Right atrium auricular region (tissue), 2 donors: Measurements from ENCODE around the gene LYST. TPM values are rescaled to one million over a fixed set of nuclear protein-coding genes. Genes with fewer than 3 reads are reported as not detected.
"Not testable (repeated sequence)": the region's sequence is repeated elsewhere in the genome, so short reads cannot be mapped to it uniquely, and the experiment has no call there.

ENCODE experiments used
- DNase-seq: peaks from one replicate; pipeline ENCODE4 v3.0.0-alpha.2; 2019; ENCODE audit warnings: low spot score
- H3K27ac ChIP-seq, 2 donors: fragments of 200-600 bp; sonication (generic); 1 replicate in 1 of 2; 2 replicates in 1 of 2; pipeline ENCODE4 v1.5.1; 2016 to 2019
- H3K27me3 ChIP-seq, 2 donors: fragments of 200-600 bp; sonication (generic); one replicate each; pipeline versions ENCODE4 v1.5.1 to v1.6.0; 2017 to 2019
- H3K36me3 ChIP-seq: fragments of 200-600 bp; sonication (generic); one replicate; pipeline ENCODE4 v1.5.1; 2016
- H3K4me1 ChIP-seq, 2 donors: fragments of 200-600 bp; sonication (generic); one replicate each; pipeline versions ENCODE4 v1.5.1 to v1.6.0; 2017 to 2019
- H3K4me3 ChIP-seq, 2 donors: fragments of 200-600 bp; sonication (generic); 1 replicate in 1 of 2; 2 replicates in 1 of 2; pipeline ENCODE4 v1.5.1; 2017 to 2019; ENCODE audit warnings: mild to moderate bottlenecking in 1 of 2, moderate library complexity in 1 of 2
- H3K9me3 ChIP-seq, 2 donors: fragments of 200-600 bp; sonication (generic); one replicate each; pipeline ENCODE4 v1.5.1; 2019
- CTCF ChIP-seq, 2 donors: fragments of 200-600 bp; sonication (generic); IDR thresholded peaks; one replicate each; pipeline ENCODE4 v1.5.1; 2019; ENCODE audit warnings: antibody characterized with exemption in 2 of 2
- total RNA-seq, 2 donors: library from RNA; depleted of rRNA; stranded (reverse); fragments of >200 nt; gene quantifications; one replicate each; pipeline ENCODE4 v1.1.0, GENCODE V29; 2016

Gene LYST
- total RNA-seq, 2 donors from 2014 or later: 7.3 to 13.0 TPM

- no peak for TF ChIP-seq CTCF (IDR thresholded peaks at IDR 0.05)
- Histone ChIP-seq H3K36me3 (no peaks in the 10 kb centered on the region), H3K4me1 (peaks cover 0 to 11% of the 10 kb centered on the region in 2 donors), H3K27ac (no peak overlapping the region), H3K9me3 (no peaks in the 10 kb centered on the region), H3K27me3 (peaks cover 0 to 6% of the 10 kb centered on the region in 2 donors), H3K4me3 (no peak overlapping the region)
- peak; percentile 40 for DNase-seq
These were observed 222.6 kb downstream of the LYST start for GRCh38 chr1:235643837-235644692.

- no peak for TF ChIP-seq CTCF (IDR thresholded peaks at IDR 0.05)
- no peaks in the 10 kb centered on the region for H3K36me3 ChIP-seq
- H3K27me3 ChIP-seq: peaks cover 0 to 2% of the 10 kb centered on the region in 2 donors
- no peaks in the 10 kb centered on the region for H3K9me3 ChIP-seq
- no peak for DNase-seq
- H3K4me1 ChIP-seq: no peaks in the 10 kb centered on the region
- H3K4me3 ChIP-seq: no peak overlapping the region
- H3K27ac ChIP-seq: no peak overlapping the region
These were observed 223.7 kb downstream of the LYST start for GRCh38 chr1:235642943-235643371.

GRCh38 chr1:235642011-235642942 is 224.4 kb downstream of the LYST start:
- no peaks in the 10 kb centered on the region for H3K9me3 ChIP-seq
- no peak overlapping the region for H3K27ac ChIP-seq
- H3K36me3 ChIP-seq: no peaks in the 10 kb centered on the region
- H3K4me3 ChIP-seq: no peak overlapping the region
- no peaks in the 10 kb centered on the region for H3K4me1 ChIP-seq
- TF ChIP-seq CTCF (IDR thresholded peaks at IDR 0.05): no peak
- no peak for DNase-seq
- no peaks in the 10 kb centered on the region for H3K27me3 ChIP-seq

GRCh38 chr1:235640580-235640979 is 226.1 kb downstream of the LYST start:
- Histone ChIP-seq H3K27me3 (no peaks in the 10 kb centered on the region), H3K27ac (no peak overlapping the region), H3K9me3 (no peaks in the 10 kb centered on the region), H3K4me1 (no peaks in the 10 kb centered on the region), H3K36me3 (no peaks in the 10 kb centered on the region), H3K4me3 (no peak overlapping the region)
- no peak for TF ChIP-seq CTCF (IDR thresholded peaks at IDR 0.05)
- DNase-seq: no peak

DNA sequence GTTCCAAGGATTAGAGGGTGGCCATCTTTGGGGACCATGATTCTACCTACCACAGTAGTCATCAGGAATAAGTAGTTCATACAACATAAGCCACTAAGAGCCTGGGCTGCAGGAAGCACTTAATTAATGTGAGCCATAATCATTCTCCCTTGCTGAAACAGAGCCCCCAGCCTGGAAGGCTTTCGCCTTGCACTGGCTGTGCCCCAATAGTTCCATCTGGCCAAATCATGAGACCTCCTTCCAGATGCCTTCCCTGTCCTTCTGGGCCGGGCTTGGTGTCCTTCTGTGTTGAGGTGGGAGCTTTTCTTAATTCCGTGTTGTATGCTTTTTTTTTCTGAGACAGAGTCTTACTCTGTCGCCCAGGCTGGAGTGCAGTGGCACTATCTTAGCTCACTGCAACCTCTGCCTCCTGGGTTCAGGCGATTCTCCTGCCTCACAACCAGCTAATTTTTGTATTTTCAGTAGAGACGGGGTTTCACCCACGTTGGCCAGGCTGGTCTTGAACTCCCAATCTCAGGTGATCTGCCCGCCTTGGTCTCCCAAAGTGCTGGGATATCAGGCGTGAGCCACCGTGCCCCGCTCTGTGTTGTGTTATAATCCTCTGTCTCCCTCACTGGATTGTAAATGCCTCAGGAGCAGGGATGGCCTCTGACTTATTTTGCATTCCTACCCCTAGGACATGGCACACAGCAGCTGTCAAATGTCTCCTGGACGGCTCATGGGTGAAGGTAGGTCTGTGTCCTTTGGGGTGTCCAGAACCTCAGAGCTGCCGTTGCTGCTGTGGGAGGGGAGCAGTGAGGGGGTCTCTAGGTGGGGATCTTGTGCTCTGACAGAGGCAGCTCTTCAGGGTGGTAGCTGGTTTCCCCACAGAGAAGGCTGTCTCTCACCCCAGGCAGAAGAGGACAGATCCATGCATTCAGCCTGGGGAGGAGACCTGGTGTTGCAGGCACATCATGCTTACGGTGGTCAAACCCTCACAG is 227.2 kb downstream of the LYST start:
- no peak overlapping the region for H3K4me3 ChIP-seq
- TF ChIP-seq CTCF (IDR thresholded peaks at IDR 0.05): no peak
- no peak for DNase-seq
- H3K9me3 ChIP-seq: no peaks in the 10 kb centered on the region
- no peaks in the 10 kb centered on the region for H3K36me3 ChIP-seq
- no peaks in the 10 kb centered on the region for H3K4me1 ChIP-seq
- H3K27me3 ChIP-seq: no peaks in the 10 kb centered on the region
- H3K27ac ChIP-seq: no peak overlapping the region

DNA sequence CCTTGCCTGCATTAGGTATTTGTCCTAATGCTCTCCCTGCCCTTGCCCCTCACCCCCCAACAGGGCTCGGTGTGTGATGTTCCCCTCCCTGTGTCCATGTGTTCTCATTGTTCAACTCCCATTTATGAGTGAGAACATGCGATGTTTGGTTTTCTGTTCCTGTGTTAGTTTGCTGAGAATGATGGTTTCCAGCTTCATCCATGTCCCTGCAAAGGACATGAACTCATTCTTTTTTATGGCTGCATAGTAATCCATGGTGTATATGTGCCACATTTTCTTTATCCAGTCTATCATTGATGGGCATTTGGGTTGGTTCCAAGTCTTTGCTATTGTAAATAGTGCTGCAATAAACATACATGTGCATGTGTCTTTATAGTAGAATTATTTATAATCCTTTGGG is 228.1 kb downstream of the LYST start:
- not testable (repeated sequence) for DNase-seq, H3K9me3 ChIP-seq, H3K36me3 ChIP-seq, H3K27me3 ChIP-seq, H3K27ac ChIP-seq, H3K4me1 ChIP-seq, H3K4me3 ChIP-seq
